CD4-positive, alpha-beta T cell (primary cell): Measurements from ENCODE around the gene SORL1. TPM values are rescaled to one million over a fixed set of nuclear protein-coding genes. Genes with fewer than 3 reads are reported as not detected.
A peak's percentile ranks its signal among the peaks of the same experiment; 100 is the strongest.

ENCODE experiments used
- ATAC-seq: fragments of 200-7000 bp; cut with Tn5 transposase; one replicate; pipeline ENCODE4 v1.10.0; 2022; ENCODE audit warnings: mild to moderate bottlenecking; ENCODE audit not compliant: poor library complexity
- CTCF ChIA-PET: fragments of 350-600 bp; sonication (Branson Sonifier 250); formaldehyde crosslinking; loops from one replicate; lab custom pipeline; 2021; ENCODE audit warnings: antibody characterized with exemption, inconsistent platforms; lab: Charles Lee
- POLR2A ChIA-PET: fragments of 350-600 bp; sonication (Branson Sonifier 250); formaldehyde crosslinking; loops from one replicate; lab custom pipeline; 2021; ENCODE audit warnings: antibody characterized with exemption, inconsistent platforms; lab: Charles Lee
- DNase-seq, 14 experiments: peaks; one replicate each; pipeline ENCODE4 v3.0.0-alpha.2; 2013 to 2020; ENCODE audit warnings: mixed read lengths in 2 of 14
- H3K27ac ChIP-seq, 2 donors: one replicate each; pipeline versions ENCODE4 v1.5.1 to v1.7.0; 2013; ENCODE audit warnings: low read length in 2 of 2, low read depth in 1 of 2, mild to moderate bottlenecking in 1 of 2
- H3K27me3 ChIP-seq, 2 experiments: 1 replicate in 1 of 2; 2 replicates in 1 of 2; pipeline versions ENCODE4 v1.6.1 to v1.7.0; 2013; ENCODE audit warnings: low read length in 2 of 2, control low read depth in 1 of 2, mild to moderate bottlenecking in 1 of 2, moderate library complexity in 1 of 2; ENCODE audit not compliant: insufficient read depth in 2 of 2, control insufficient read depth in 1 of 2
- H3K36me3 ChIP-seq: one replicate; pipeline ENCODE4 v1.6.1; 2013; ENCODE audit warnings: low read length, control low read depth; ENCODE audit not compliant: insufficient read depth
- H3K4me1 ChIP-seq: one replicate; pipeline ENCODE4 v1.6.1; 2013; ENCODE audit warnings: low read length, control low read depth; ENCODE audit not compliant: insufficient read depth
- H3K4me3 ChIP-seq: one replicate; pipeline ENCODE4 v1.5.1; 2013; ENCODE audit warnings: mild to moderate bottlenecking, low read length, moderate library complexity
- H3K9me3 ChIP-seq, 2 experiments: 1 replicate in 1 of 2; 2 replicates in 1 of 2; pipeline versions ENCODE4 v1.6.1 to v1.7.0; 2013; ENCODE audit warnings: low read length in 2 of 2, mild to moderate bottlenecking in 2 of 2, control low read depth in 1 of 2, moderate library complexity in 1 of 2; ENCODE audit not compliant: control insufficient read depth in 1 of 2, insufficient read depth in 1 of 2
- H3K27ac Mint-ChIP-seq: one replicate; pipeline ENCODE4 v1.8.0; 2020; ENCODE audit warnings: mixed read lengths
- H3K27me3 Mint-ChIP-seq: one replicate; pipeline ENCODE4 v1.8.0; 2021; ENCODE audit warnings: mixed read lengths
- H3K36me3 Mint-ChIP-seq: one replicate; pipeline ENCODE4 v1.8.0; 2021; ENCODE audit warnings: low read depth, mixed read lengths
- H3K4me1 Mint-ChIP-seq: one replicate; pipeline ENCODE4 v1.8.0; 2021; ENCODE audit warnings: low read depth, mixed read lengths
- H3K4me3 Mint-ChIP-seq: one replicate; pipeline ENCODE4 v1.8.0; 2020; ENCODE audit warnings: mild to moderate bottlenecking, mixed read lengths
- H3K9me3 Mint-ChIP-seq: one replicate; pipeline ENCODE4 v1.8.0; 2020; ENCODE audit warnings: mixed read lengths
- intact Hi-C, 2 experiments: fragments of 100-400 bp; cut with DNase I in 1 of 2; cut with micrococcal nuclease in 1 of 2; formaldehyde crosslinking; loops; one replicate each; pipeline versions ENCODE4 v1.15.1 to v1.9.0; 2023 to 2025; cut with DNase I, micrococcal nuclease
- total RNA-seq, 174 experiments: library from RNA in 2 of 174; stranded (reverse) in 2 of 174; gene quantifications; one replicate each; pipeline ENCODE4 v1.2.3 and lab custom pipeline; 2021 to 2026
- TF ChIP-seq, protein P1 (sequence below): fragments of 200-600 bp; IDR thresholded peaks from one replicate; pipeline ENCODE4 v1.8.0; 2022; ENCODE audit warnings: antibody characterized with exemption, mild to moderate bottlenecking

SORL1 gene
- total RNA-seq, 2 experiments from 2014 or later: 235 to 241 TPM

DNA sequence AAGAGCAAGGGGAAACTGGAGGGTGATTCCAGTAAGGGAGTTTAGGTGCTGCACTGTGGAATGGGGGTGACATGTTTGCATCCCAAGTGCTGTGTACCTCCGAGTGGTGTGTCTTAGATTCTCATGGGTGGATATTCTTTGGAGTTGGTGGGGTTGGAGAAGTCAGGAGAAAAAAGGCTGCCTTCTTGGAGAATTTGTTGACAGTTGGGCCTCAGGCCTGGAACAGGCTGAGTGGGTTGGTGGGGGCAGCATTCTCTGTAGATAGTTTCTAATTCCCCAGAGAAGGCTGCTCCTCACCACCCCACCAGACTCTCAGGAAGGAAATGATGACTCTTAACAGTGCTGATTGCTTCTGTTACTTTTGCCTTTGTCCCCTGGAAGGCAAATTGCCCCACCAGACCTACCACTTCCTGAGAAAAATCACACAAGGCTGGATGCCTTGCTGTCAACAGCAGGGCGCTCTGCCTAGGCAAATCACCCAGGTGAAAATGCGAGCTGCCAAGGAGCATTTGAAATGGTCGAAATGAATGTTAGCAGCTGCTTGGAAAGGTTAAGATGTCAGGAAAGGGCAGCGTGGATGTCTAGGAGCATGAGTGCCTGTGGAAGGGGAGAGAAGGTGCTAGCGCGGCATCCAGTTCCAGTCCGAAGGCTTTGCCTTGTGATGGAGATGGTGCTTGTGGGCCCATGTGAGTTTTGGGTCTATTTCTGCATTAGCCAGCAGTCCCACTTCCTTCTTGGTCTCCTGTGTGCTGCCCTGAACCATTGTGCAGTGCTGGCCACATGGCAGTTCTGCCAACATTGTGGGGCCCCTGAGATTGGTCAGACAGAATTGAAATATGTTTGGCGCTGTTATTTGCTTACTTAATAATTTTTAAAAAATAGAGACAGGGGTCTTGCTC is 30.4 kb downstream of the SORL1 start:
- Mint-ChIP-seq H3K36me3 (peaks cover 73% of the 10 kb centered on the region), H3K4me1 (peaks cover 71% of the 10 kb centered on the region), H3K4me3 (peak overlapping the region; percentile 75), H3K9me3 (no peaks in the 10 kb centered on the region), H3K27me3 (no peaks in the 10 kb centered on the region), H3K27ac (peak overlapping the region; percentile 89)
- Histone ChIP-seq H3K4me1 (peaks cover 65% of the 10 kb centered on the region), H3K9me3 (no peaks in the 10 kb centered on the region), H3K27me3 (no peaks in the 10 kb centered on the region), H3K36me3 (peaks cover 59% of the 10 kb centered on the region), H3K27ac (peak overlapping the region; percentile 69 to 71), H3K4me3 (peak overlapping the region; percentile 27)
- DNase-seq (peak; percentile 29 to 89 (median 60)), ATAC-seq (peak; percentile 80)
- TF ChIP-seq, protein P1, sequence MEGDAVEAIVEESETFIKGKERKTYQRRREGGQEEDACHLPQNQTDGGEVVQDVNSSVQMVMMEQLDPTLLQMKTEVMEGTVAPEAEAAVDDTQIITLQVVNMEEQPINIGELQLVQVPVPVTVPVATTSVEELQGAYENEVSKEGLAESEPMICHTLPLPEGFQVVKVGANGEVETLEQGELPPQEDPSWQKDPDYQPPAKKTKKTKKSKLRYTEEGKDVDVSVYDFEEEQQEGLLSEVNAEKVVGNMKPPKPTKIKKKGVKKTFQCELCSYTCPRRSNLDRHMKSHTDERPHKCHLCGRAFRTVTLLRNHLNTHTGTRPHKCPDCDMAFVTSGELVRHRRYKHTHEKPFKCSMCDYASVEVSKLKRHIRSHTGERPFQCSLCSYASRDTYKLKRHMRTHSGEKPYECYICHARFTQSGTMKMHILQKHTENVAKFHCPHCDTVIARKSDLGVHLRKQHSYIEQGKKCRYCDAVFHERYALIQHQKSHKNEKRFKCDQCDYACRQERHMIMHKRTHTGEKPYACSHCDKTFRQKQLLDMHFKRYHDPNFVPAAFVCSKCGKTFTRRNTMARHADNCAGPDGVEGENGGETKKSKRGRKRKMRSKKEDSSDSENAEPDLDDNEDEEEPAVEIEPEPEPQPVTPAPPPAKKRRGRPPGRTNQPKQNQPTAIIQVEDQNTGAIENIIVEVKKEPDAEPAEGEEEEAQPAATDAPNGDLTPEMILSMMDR: no peak
- ChIA-PET POLR2A (interaction anchor here (0.7 to 2.4 kb wide), 15 partner anchors 11 to 161 kb away, joined by 3 to 13 read pairs (median 6); partner anchors contain the start of genes SORL1 and SORL1-AS1), CTCF (interaction anchor here (0.7 to 2.4 kb wide), 7 partner anchors 12 to 40 kb away, joined by 3 to 13 read pairs (median 4); partner anchors contain the start of genes SORL1 and SORL1-AS1)
- intact Hi-C loops: loop anchor here in 1 of 2 experiments (1.0 kb wide), 3 partner anchors 14 to 30 kb away; partner anchors contain the start of genes SORL1 and SORL1-AS1

DNA sequence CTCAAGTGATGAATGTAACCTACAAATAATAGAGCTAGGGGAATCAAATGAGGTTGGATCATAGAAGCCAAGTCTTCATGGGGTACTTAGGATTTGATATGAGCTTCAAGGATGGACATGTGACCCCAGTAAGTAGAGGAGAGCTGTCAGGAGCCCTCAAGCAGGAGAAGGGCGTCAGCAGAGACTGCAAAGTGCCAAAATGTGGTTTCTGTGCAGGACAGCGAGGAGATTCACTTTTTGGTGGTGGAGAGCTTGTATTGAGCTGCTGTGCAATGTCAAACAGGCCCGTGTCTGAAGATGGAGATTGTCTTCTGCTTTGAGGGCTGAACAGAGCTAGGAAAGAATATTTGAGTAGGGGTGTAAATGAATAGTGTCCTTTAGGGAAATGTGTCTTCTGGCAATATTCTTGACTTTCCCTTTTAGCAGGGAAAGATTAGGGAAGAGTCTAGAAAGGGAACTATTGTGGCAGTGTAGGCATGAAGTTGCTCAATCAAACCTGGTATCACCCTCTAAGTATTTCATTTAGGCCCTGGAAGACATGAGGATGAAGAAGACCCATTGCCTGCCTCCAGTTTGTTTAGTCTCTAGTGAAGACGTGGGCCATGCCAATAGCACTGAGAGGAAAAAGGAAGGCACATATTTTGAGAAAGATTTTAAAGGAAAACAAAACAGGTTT is 31.8 kb downstream of the SORL1 start:
- Histone ChIP-seq H3K36me3 (peaks cover 61% of the 10 kb centered on the region), H3K9me3 (no peaks in the 10 kb centered on the region), H3K27ac (peak overlapping the region; percentile 14 to 69), H3K27me3 (no peaks in the 10 kb centered on the region), H3K4me1 (peaks cover 66% of the 10 kb centered on the region), H3K4me3 (no peak overlapping the region)
- no peak overlapping the region for H3K4me3 Mint-ChIP-seq
- peak overlapping the region; percentile 89 for H3K27ac Mint-ChIP-seq
- H3K4me1 Mint-ChIP-seq: peaks cover 69% of the 10 kb centered on the region
- ChIA-PET CTCF (interaction anchor here (1.3 to 1.7 kb wide), 3 partner anchors 16 to 42 kb away, joined by 3 to 7 read pairs (median 4); no protein-coding TSS in a partner anchor), POLR2A (interaction anchor here (0.9 to 2.4 kb wide), 12 partner anchors 9 to 156 kb away, joined by 3 to 13 read pairs (median 6); partner anchors contain the start of genes SORL1 and SORL1-AS1)
- intact Hi-C loops: no loop called here
- no peak for DNase-seq
- ATAC-seq: no peak
- H3K27me3 Mint-ChIP-seq: no peaks in the 10 kb centered on the region
- H3K9me3 Mint-ChIP-seq: no peaks in the 10 kb centered on the region
- H3K36me3 Mint-ChIP-seq: peaks cover 73% of the 10 kb centered on the region
- TF ChIP-seq, protein P1: no peak

DNA sequence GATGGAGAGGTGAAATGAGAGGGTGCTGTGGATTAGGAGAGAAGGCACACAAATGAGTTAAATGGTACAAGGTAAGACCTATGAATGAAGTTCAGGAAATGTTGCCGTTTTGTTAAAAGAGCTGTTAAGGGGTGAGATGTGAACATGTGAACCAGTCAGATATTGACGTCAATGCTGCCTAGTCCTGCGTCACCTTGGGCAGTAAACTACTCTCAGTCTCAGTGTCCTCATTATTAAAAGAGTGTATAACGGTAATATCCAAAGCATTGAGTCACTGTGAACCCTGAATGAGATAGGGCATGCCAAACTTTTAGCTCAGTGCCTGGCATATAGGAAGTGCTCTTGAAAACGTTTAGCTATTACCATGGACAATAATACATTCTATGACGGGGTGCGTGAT is 33.1 kb downstream of the SORL1 start:
- Mint-ChIP-seq H3K4me3 (no peak overlapping the region), H3K4me1 (peaks cover 81% of the 10 kb centered on the region), H3K27ac (peak overlapping the region; percentile 89), H3K27me3 (no peaks in the 10 kb centered on the region), H3K9me3 (no peaks in the 10 kb centered on the region), H3K36me3 (peaks cover 74% of the 10 kb centered on the region)
- peaks cover 60% of the 10 kb centered on the region for H3K36me3 ChIP-seq
- H3K27me3 ChIP-seq: no peaks in the 10 kb centered on the region
- intact Hi-C loops: loop anchor here in 1 of 2 experiments (5.0 kb wide), 2 partner anchors 33 to 47 kb away; partner anchors contain the start of genes SORL1 and SORL1-AS1
- no peak overlapping the region for H3K27ac ChIP-seq
- no peaks in the 10 kb centered on the region for H3K9me3 ChIP-seq
- no peak for ATAC-seq
- peaks cover 56% of the 10 kb centered on the region for H3K4me1 ChIP-seq
- no peak overlapping the region for H3K4me3 ChIP-seq
- ChIA-PET POLR2A (interaction anchor here (0.5 to 1.3 kb wide), 2 partner anchors 17 to 24 kb away, joined by 3 read pairs; no protein-coding TSS in a partner anchor), CTCF (no interaction called here)
- TF ChIP-seq, protein P1: no peak
- DNase-seq: peak in 1 of 14 experiments; percentile 35
